Activated CD4-positive, alpha-beta T cell treated with anti-CD3 and anti-CD28 coated beads, Interleukin-2, amount 50 U/mL, for 16 hours (primary cell): ENCODE measurements around the gene PIK3R5.

ENCODE experiments used
- DNase-seq: peaks from one replicate; pipeline ENCODE4 v3.0.0-alpha.2; 2020

The PIK3R5 gene

GRCh38 chr17:8922451-8922850 is 43.1 kb downstream of the PIK3R5 start:
- no peak for DNase-seq

GRCh38 chr17:8921147-8921546 is 44.4 kb downstream of the PIK3R5 start:
- DNase-seq: no peak

- DNase-seq: no peak
Measured at GRCh38 chr17:8918807-8919465, 46.6 kb downstream of the PIK3R5 start.

GRCh38 chr17:8916466-8916865 is 49.0 kb downstream of the PIK3R5 start:
- no peak for DNase-seq

GRCh38 chr17:8914554-8914953 is 51.0 kb downstream of the PIK3R5 start:
- DNase-seq: no peak

GRCh38 chr17:8913879-8914278 is 51.6 kb downstream of the PIK3R5 start:
- DNase-seq: no peak

- DNase-seq: no peak
Measured at GRCh38 chr17:8913091-8913490, 52.4 kb downstream of the PIK3R5 start.

GRCh38 chr17:8912084-8912981 is 53.2 kb downstream of the PIK3R5 start:
- no peak for DNase-seq

- no peak for DNase-seq
Measured at GRCh38 chr17:8910969-8911604, 54.4 kb downstream of the PIK3R5 start.

GRCh38 chr17:8909586-8910270 is 55.8 kb downstream of the PIK3R5 start:
- DNase-seq: no peak

- no peak for DNase-seq
Measured at GRCh38 chr17:8905331-8905730, 60.2 kb downstream of the PIK3R5 start.

- DNase-seq: no peak
Measured at GRCh38 chr17:8904686-8905085, 60.8 kb downstream of the PIK3R5 start.

- no peak for DNase-seq
Measured at GRCh38 chr17:8904201-8904600, 61.3 kb downstream of the PIK3R5 start.

GRCh38 chr17:8900626-8901585 is 64.6 kb downstream of the PIK3R5 start:
- peak; percentile 39 for DNase-seq

GRCh38 chr17:8900207-8900606 is 65.3 kb downstream of the PIK3R5 start:
- DNase-seq: no peak

GRCh38 chr17:8898636-8899035 is 66.9 kb downstream of the PIK3R5 start:
- DNase-seq: no peak

- no peak for DNase-seq
Measured at GRCh38 chr17:8898126-8898525, 67.4 kb downstream of the PIK3R5 start.

- DNase-seq: no peak
Measured at GRCh38 chr17:8896641-8897635, 68.6 kb downstream of the PIK3R5 start.

- DNase-seq: no peak
Measured at GRCh38 chr17:8896087-8896486, 69.4 kb downstream of the PIK3R5 start.
